Activated CD8-positive, alpha-beta T cell treated with anti-CD3 and anti-CD28 coated beads for 36 hours (primary cell): ENCODE data around the gene GRB10. TPM values are rescaled to one million over a fixed set of nuclear protein-coding genes. Genes with fewer than 3 reads are reported as not detected.

ENCODE experiments used
- ATAC-seq: fragments of 200-7000 bp; cut with Tn5 transposase; one replicate; pipeline ENCODE4 v1.10.0; 2021; ENCODE audit warnings: mild to moderate bottlenecking, moderate library complexity
- CTCF ChIA-PET: fragments of 350-600 bp; sonication (Branson Sonifier 250); formaldehyde crosslinking; loops from one replicate; lab custom pipeline; 2021; ENCODE audit warnings: antibody characterized with exemption; lab: Charles Lee
- POLR2A ChIA-PET: fragments of 350-600 bp; sonication (Branson Sonifier 250); formaldehyde crosslinking; loops from one replicate; lab custom pipeline; 2021; ENCODE audit warnings: antibody characterized with exemption; lab: Charles Lee
- DNase-seq: peaks from one replicate; pipeline ENCODE4 v3.0.0-alpha.2; 2020
- H3K27ac Mint-ChIP-seq: one replicate; pipeline ENCODE4 v1.8.0; 2021; ENCODE audit warnings: mild to moderate bottlenecking, mixed read lengths
- H3K27me3 Mint-ChIP-seq: one replicate; pipeline ENCODE4 v1.8.0; 2021; ENCODE audit warnings: mixed read lengths
- H3K36me3 Mint-ChIP-seq: one replicate; pipeline ENCODE4 v1.8.0; 2021; ENCODE audit warnings: low read depth, mixed read lengths
- H3K4me1 Mint-ChIP-seq: one replicate; pipeline ENCODE4 v1.8.0; 2021; ENCODE audit warnings: low read depth, mixed read lengths
- H3K4me3 Mint-ChIP-seq: one replicate; pipeline ENCODE4 v1.8.0; 2021; ENCODE audit warnings: mild to moderate bottlenecking, moderate library complexity, mixed read lengths
- H3K9me3 Mint-ChIP-seq: one replicate; pipeline ENCODE4 v1.8.0; 2021; ENCODE audit warnings: mixed read lengths
- CTCF ChIP-seq: fragments of 200-600 bp; IDR thresholded peaks from one replicate; pipeline ENCODE4 v1.8.0; 2022; ENCODE audit warnings: antibody characterized with exemption, mild to moderate bottlenecking
- intact Hi-C: fragments of 100-400 bp; cut with micrococcal nuclease; formaldehyde crosslinking; loops from one replicate; pipeline ENCODE4 v1.10.0; 2022
- total RNA-seq, 2 experiments: library from RNA; stranded (reverse); gene quantifications; one replicate each; pipeline ENCODE4 v1.2.3, GENCODE V29; 2021

Gene GRB10
- total RNA-seq, 2 experiments from 2014 or later: 5.6 to 6.9 TPM

- H3K27ac Mint-ChIP-seq: peak overlapping the region; percentile 18
- CTCF ChIA-PET: no interaction called here
- intact Hi-C loops: no loop called here
Observed at GRCh38 chr7:50761713-50762112, 21.0 kb downstream of the GRB10 start.

GRCh38 chr7:50757703-50758390, 24.8 kb downstream of the GRB10 start:
- H3K9me3 Mint-ChIP-seq: no peaks in the 10 kb centered on the region
- no peaks in the 10 kb centered on the region for H3K36me3 Mint-ChIP-seq
- H3K27me3 Mint-ChIP-seq: no peaks in the 10 kb centered on the region
- no peak overlapping the region for H3K4me3 Mint-ChIP-seq
- no peak for TF ChIP-seq CTCF
- CTCF ChIA-PET: interaction anchor here (0.9 to 1.0 kb wide), 2 partner anchors 43 to 45 kb away, joined by 3 read pairs; no protein-coding TSS in a partner anchor
- intact Hi-C loops: no loop called here
- ATAC-seq (no peak), DNase-seq (no peak)
- H3K4me1 Mint-ChIP-seq: peaks cover 19% of the 10 kb centered on the region
- POLR2A ChIA-PET: no interaction called here
- H3K27ac Mint-ChIP-seq: no peak overlapping the region

More at GRCh38 chr7:50761713-50762112, 21.0 kb downstream of the GRB10 start:
- no peak for TF ChIP-seq CTCF
- H3K36me3 Mint-ChIP-seq: no peaks in the 10 kb centered on the region
- ATAC-seq (no peak), DNase-seq (no peak)
- H3K9me3 Mint-ChIP-seq: peaks cover 8% of the 10 kb centered on the region
- POLR2A ChIA-PET: interaction anchor here (0.5 kb wide), 1 partner anchor 44 kb away, joined by 3 read pairs; no protein-coding TSS in a partner anchor
- no peaks in the 10 kb centered on the region for H3K27me3 Mint-ChIP-seq
- no peak overlapping the region for H3K4me3 Mint-ChIP-seq
- peaks cover 13% of the 10 kb centered on the region for H3K4me1 Mint-ChIP-seq

GRCh38 chr7:50756180-50756579, 26.5 kb downstream of the GRB10 start:
- no peak for DNase-seq
- intact Hi-C loops: no loop called here
- Mint-ChIP-seq H3K4me3 (no peak overlapping the region), H3K36me3 (no peaks in the 10 kb centered on the region), H3K4me1 (peaks cover 9% of the 10 kb centered on the region), H3K9me3 (no peaks in the 10 kb centered on the region), H3K27me3 (no peaks in the 10 kb centered on the region), H3K27ac (no peak overlapping the region)
- no peak for TF ChIP-seq CTCF
- ChIA-PET POLR2A (no interaction called here), CTCF (no interaction called here)
- ATAC-seq: no peak

GRCh38 chr7:50754684-50755083, 28.0 kb downstream of the GRB10 start:
- no peak for ATAC-seq
- CTCF ChIA-PET: no interaction called here
- DNase-seq: no peak
- H3K4me3 Mint-ChIP-seq: no peak overlapping the region
- peaks cover 5% of the 10 kb centered on the region for H3K4me1 Mint-ChIP-seq
- no peak for TF ChIP-seq CTCF
- POLR2A ChIA-PET: no interaction called here
- intact Hi-C loops: no loop called here
- no peaks in the 10 kb centered on the region for H3K27me3 Mint-ChIP-seq
- no peaks in the 10 kb centered on the region for H3K36me3 Mint-ChIP-seq
- H3K27ac Mint-ChIP-seq: no peak overlapping the region
- H3K9me3 Mint-ChIP-seq: no peaks in the 10 kb centered on the region

- no peak for TF ChIP-seq CTCF
Observed at GRCh38 chr7:50754241-50754640, 28.5 kb downstream of the GRB10 start.

More at GRCh38 chr7:50754241-50754640, 28.5 kb downstream of the GRB10 start:
- no peak overlapping the region for H3K27ac Mint-ChIP-seq
- H3K36me3 Mint-ChIP-seq: no peaks in the 10 kb centered on the region
- H3K4me1 Mint-ChIP-seq: peaks cover 5% of the 10 kb centered on the region
- CTCF ChIA-PET: no interaction called here
- POLR2A ChIA-PET: no interaction called here
- no peaks in the 10 kb centered on the region for H3K9me3 Mint-ChIP-seq
- no peak for DNase-seq
- H3K4me3 Mint-ChIP-seq: no peak overlapping the region
- ATAC-seq: no peak
- intact Hi-C loops: no loop called here
- H3K27me3 Mint-ChIP-seq: no peaks in the 10 kb centered on the region
